GM21381 (cell line): ENCODE data around the gene PLEKHG2.

ENCODE experiments used
- ATAC-seq: cut with Tn5 transposase; IDR thresholded peaks from one replicate; pipeline ENCODE4 v1.9.1; 2021; ENCODE audit warnings: mild to moderate bottlenecking, moderate library complexity; ENCODE audit not compliant: unreplicated experiment

Gene PLEKHG2

DNA sequence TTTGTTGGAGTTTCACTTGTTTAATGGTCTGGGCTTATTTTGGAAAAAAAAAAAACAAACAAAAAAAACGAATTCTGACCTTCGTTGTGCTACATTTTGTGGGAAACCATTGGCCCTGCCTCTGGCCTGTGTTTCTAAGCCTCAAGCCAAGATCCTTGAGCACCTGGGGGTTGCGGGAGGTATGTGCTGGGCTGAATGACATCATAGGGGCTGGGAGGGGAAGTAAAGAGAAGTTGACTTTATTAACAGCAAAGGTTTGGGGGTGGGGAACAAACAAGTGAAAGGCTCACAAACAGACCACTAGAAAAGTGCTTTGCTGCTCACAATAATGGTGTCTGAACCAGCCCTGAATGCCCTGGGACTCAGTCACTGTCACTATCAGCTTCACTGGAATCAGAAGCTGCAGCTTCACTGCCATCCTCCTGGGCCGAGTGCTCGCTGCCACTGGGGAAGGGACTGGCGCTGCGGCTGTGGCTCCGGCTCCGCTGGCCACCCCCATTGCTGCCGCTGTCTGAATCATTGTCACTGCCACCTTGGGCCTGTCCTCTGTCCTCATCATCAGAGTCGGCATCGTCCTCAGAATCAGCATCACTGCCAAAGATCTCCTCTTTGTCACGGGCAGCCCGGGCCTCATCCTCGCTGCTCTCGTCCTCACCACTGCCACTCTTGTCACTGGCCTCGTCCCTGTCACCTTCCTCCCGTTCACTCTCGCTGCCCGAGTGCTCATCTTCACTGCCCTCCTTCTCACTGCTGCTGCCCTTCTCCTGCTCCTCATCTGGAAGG, 26.6 kb upstream of the PLEKHG2 start:
- ATAC-seq, result no peak

DNA sequence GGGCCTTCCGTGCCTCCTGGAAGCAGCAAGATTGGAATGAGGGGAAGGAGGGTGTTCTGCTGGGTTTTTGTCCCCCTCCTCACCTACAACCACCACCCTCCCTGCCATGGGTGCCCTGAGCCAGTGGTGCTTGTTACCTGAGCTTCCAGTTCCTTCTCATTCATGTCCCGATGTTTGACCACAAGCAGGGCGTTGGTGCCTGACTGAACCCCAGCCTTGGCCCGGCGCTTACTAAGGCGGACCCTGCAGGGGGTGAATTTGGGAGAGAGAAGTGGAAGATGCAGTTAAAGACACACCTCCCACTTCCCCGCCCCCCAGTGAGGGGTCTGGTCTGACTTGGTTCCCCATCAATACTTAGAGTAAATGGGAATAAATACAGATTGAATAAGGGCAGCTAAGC, 25.9 kb upstream of the PLEKHG2 start:
- ATAC-seq, result no peak

DNA sequence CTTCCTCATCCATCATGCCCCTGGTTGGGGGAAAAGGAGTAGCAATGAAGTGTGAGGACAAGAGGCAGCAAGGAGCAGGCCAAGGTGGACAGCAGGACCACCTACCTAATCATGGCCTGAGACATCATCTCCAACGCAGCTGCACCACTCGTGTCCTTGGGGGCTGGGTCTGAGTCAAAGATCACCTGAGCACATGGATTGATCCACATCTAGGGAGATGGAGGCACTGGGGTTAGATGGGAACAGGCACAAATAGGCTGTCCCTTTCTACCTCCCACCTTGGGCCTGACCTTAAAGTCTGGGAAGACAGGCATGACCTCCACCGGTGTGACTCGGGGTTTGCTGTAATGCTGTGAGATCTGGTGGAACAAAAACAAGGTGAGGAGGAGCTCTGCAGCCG, 23.8 kb upstream of the PLEKHG2 start:
- ATAC-seq, result no peak

DNA sequence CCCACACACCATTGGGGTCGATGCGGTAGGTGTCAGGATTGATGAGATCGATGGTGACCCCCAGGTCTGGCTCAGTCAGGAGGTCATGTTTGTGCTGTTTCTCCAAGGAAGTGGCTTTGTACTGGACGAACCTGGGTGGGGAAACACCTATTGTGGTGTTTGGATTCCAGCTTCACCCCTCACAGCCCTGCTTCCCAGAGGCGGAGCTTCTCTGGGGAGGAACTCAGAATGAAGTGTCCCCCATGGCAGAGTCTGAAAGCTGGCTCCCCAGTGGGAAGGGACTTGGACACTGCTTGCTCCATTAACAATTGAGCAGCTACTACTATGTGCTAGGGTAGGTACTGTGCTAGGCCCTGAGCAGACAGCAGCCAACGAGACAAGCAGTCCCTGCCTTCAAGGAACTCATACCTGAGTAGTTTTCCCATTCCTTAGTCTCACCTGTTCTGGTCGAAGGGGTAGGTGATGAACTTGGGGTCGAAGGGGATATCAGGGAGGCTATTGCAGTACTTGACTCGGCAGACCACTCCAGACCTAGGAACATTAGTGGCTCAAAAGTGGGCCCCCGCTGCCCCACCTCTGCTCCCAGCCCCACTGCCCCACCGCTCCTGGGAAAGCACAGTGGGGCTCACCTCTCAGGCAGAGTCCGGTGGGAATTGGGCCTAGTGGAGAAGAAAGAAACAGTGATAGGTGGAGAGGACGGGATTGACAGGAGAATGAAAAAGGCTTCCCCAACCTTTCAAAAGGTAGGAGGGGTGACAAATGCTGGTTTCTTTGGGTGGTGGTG, 22.6 kb upstream of the PLEKHG2 start:
- ATAC-seq, result no peak

DNA sequence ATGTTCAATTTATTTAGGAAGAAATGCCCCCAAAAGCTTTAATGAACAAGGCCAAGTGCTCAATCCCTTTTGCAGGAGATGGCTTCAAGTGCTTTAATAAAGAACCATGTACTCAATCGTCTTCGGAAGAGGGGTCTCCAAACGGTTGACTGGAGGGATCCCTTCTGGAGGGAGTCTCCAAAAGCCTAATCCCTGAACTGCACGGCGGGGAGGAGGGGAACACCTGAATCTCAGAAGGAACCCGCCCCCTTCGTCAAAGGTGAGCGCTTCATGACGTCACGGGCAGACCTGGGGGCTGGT, 22.1 kb upstream of the PLEKHG2 start:
- ATAC-seq, result no peak

DNA sequence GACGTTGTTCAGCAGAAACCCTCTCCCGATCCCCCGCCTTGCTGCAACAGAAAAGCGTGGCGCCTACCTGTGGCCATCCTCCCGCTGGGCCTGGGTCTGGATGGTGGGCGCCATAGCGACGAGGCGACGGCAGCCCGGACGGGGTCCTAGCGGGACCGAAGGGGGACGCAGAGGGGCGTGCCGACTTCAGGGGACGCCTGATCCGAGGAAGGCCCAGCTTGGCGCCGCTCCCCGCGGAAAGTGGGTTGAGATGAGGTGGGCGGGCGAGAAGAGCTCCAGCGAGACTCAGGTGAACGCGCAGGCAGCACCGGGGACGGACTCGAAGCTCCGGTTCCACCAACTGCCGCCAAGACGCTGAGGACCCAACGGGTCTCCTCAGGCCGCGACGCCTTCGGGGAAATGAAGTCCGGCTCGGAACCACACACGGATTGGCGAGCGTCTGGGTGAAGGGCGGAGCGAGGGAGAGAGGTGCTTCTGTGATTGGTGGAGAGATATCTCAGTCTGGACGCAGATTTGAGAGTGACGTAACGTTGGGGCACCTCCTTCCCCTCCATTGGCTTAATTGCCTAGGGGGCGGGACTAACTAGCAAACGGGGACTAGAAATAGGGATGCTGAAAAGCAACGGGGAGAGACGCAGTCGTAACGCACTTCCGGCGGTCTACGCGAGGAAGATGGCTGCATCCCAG, 21.6 kb upstream of the PLEKHG2 start, which contains the start of the genes MED29 and PAF1:
Gene MED29 (plus strand): TSS at position 628 of the 687 bp plus-strand sequence. CDS start 45 bp downstream, at position 673.
Gene PAF1 (minus strand): TSS at position 356 of the 687 bp plus-strand sequence. CDS start 242 bp downstream, at position 114.
- peak; percentile 90 for ATAC-seq

DNA sequence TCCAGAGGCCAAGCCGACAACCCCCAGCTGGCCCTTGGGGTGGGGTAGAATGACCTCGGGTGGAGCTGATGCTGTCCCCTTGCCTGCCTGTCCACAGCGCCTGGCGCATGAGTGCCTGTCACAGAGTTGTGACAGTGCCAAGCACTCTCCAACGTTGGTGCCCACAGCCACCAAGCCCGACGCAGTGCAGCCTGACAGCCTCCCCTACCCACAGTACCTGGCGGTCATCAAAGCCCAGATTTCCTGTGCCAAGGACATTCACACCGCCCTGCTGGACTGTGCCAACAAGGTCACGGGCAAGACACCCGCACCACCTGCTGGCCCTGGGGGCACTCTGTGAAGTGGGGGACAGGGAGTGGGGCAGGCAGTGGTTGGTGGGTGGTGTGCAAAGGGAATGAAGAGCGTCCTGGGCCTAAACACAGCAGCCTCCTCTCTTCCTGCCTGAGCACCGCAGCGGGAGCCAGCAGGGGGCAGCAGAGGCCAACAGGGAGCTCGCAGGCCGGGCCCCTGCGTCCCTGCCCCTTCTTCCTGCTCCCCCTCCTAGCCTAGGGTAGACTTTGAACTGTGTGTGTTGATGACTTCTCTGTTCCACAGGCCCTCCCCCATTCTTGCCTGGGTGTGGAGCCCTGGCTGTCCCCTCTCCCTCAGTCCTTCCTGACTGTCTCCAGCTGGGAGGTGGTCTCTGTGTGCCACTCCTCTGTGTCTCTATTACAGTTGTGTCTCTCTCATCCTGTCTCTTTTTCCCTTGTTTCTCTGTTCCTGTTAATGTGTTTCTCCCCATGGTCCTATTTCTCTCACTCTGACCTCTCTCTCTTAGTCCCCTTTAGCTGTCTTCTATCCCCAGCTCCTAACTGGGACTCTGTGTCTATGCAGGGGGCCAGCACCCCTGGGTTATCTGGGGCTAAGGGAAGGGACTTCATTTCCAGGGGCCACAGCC, 14.8 kb upstream of the PLEKHG2 start:
- ATAC-seq, result no peak

DNA sequence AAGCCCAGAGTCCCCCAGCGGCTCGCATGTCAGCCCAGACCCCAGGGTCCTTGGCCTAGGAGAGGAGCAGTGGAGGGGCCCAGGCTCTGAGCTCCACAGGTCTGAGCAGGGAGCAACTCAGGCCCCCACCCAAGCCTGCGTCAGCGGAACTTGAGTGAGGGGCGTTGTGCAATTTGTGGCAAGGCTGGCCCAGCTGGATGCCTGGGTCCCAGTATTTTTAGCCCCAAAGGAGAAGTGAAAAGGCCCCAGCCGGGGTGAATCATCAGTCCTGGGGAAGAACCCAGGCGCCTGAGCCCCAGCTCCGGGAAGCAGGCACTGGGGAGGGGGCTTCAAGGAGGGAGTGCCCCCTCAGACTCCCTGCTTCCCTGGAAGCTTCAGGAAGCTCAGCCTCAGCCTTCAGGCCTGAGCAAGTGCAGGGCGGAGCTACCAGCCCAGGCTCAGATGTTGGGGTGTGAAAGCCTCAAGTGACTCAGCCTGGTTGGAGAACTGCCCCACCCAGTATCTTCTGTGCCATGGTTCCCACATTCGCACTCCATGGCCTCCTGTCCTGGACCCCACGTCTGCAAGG, 14.1 kb upstream of the PLEKHG2 start:
- no peak for ATAC-seq

DNA sequence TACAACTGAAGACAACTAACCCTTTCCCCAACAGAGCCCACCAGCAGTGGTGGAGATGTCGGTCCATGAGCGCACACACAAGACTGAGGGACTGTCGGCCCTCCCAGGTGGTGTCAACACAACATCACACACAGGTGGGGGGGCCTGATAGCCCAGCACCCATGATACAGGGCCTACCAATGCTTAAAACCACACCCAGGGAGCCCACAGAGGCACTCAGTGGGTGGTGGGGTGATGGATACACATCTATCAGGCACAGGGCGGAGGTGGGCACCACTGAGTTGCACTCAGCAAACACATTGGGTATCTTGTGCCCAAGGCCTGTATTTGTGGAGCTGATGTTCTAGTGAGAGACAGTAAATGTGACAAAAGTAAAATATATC, 12.8 kb upstream of the PLEKHG2 start:
- ATAC-seq, result no peak

DNA sequence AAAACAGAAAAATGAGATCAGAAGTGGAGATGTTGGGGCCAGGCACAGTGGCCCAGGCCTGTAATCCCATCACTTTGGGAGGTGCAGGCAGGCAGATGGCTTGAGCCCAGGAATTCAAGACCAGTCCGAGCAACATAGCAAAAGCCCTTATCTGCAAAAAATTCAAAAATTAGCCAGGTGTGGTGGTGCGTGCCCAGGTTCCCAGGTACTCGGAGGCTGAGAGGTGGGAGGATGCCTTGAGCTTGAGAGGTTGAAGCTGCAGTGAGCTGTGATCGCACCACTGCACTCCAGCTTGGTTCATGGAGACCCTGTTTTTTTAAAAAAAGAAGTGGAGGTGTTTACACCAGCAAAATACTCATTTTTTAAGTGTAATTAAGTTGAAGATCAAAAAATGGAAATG, 12.4 kb upstream of the PLEKHG2 start:
- no peak for ATAC-seq

DNA sequence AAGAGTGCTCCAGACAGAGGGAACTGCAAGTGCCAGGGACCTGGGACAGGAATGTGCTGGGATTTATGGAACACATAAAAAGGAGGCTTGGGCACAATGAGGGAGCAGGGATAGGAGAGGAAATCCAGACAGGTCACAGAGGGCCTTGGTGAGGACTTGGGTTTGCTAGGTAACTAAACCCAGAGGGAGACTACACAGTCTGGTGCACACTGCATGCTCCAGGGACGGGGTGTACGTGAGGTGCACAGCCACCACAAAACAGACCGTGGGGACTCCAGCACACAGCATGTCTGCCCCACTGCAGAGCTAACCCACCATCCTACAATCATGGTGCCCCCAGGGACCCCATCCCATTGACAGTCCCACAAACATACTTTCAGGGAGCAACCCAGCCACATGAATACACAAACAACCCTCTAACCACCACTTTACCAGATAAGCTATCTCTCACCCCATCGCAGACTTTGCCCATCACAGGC, 11.4 kb upstream of the PLEKHG2 start:
- no peak for ATAC-seq

DNA sequence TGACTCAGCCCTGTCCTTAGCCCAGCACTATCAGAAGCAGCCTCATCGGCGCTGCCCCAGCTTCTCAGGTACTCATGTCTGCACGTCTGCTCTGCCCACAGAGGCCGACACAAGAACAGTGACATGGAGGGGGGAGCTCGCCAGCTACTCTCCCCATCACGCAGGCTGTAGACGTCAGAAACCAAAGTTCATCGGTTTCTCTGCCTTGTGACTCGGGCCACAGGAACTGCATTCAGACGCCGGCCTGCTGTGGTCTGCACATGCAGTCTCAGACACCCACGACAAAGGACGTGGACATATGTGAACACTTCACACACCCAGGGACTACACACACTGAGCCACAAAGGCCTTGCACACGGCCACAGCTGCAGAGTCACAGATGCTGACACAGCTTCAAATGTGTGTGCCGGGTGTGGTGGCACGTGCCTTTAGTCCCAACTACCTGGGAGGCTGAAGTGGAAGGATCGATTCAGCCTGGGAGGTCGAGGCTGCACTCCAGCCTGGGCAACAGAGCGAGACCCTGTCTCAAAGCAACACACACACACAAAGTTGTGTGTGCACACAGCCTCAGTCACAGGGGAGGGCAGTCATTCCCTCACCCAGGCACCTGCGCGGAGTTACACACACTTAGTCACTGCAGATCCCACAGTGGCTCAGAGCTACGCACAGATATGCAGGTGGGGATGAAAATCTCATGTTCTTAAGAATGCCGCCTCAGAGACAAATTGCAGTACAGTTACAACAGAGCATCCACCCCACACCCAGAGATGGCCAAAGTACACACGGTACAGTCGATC, 10.7 kb upstream of the PLEKHG2 start:
- no peak for ATAC-seq

DNA sequence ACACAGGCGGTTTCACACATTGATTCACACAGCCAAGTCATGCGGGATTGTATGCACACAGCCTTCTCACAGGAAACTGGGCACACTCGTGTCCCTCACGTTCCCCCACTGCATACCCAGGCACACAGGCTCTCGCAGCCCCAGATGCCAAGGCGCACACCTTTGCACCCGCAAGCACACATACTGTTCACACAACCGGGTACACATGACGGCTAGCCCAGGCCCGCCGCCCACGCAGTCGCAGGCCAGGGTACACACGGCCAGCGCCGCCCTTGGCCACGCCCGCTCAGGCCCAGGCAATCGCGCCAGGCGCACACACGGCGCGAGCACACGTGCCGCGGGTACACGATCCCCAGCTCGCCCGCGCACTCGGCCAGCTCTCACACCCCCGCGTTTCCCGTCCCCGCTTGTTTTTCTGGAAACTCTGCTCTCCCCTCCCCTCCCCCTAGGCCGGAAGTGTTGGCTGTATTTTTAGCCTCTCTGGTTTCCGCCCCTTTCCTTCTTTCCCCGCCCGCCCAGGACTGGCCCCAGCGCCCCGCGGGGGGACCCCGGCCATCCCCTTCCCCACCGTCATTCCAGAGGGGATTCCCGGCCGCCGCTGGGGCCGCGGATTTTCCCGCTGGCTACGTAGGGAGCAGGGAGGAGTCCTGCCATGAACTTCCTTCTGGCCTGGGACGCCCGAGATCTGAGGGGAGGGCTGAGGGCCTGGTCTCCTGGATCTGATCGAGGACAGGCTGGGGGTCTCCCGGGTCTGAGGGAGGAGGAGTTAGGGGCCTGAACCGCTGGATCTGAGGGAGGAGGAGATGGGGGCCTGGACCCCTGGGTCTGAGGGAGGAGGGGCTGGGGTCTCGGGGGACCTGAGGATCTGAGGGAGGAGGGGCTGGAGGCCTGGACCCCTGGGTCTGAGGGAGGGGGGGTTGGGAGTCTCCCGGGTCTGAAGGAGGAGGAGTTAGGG, 9.8 kb upstream of the PLEKHG2 start:
- ATAC-seq, result peak; percentile 29

DNA sequence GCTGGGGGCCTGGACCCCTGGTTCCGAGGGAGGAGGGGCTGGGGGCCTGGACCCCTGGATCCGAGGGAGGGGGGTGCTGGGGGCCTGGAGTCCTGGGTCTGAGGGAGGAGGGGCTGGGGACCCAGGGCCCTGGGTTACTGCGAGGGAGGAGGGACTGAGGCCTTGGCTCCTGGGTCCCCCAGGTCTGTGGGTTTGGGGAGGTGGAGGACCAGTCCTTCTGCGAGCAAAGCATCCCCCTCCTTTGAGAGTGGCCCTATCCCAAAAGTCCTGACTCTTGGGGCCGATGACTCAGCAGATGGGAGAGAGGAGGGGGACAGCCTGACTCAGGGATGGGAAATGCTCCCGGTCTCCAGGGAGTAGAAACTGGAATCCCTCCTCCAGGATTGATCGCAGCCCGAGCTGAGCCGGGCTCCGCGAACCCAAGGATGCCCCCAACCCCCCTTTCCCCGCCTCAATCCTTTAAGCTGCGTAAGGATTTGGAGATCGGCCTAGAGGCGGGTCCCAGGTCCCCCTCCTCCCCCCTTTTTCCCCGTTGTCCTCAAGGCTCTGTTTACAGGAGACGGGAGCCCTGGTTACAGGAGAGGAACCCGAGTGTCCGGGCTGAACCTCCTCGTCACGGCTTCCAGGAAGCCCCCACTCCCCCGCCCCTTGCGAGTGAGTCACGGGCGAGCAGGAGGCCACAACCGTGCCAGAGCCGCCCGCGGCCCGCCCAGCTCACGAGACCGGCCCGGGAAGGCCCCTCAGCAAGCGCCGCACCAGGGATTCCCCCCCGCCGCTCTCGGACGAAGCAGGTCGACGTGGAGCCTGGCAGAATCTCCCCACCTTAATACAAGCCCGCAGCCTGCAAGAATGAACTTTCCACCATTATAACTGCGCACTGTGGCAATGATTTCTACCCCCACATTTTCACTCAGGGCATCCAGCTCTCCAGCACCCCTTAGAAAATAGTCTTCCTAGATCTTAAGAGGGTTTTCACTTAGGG, 8.8 kb upstream of the PLEKHG2 start:
- no peak for ATAC-seq

DNA sequence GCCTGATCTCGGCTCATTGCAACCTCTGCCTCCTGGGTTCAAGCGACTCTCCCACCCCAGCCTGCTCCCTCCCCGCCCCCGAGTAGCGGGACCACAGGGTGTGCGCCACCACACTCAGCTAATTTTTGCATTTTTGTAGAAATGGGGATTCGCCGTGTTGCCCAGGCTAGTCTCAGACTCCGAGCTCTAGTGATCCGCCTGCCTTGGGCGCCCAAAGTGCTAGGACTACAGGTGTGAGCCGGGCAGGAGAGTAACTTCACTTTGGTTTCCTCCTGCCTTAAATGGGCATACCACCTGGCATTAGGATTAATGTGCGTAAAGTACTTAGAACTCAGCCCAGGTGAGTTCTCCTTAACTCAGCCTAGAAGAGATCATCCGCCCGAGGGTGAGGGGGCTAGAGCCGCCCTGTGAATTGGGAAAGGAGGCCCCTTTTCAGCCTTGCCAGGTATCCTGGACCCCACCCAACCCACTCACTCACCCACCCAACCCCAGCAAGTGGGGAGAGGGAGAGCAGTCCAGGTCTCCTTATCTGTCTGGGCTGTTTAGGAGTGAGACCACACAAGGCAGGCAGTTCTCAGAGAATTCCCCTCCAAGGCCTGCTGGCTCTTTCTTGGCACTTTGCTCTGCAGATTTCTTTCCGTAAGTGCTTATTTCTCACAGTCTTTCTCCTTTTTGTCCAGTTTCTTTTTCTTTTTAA, 7.1 kb upstream of the PLEKHG2 start:
- no peak for ATAC-seq

DNA sequence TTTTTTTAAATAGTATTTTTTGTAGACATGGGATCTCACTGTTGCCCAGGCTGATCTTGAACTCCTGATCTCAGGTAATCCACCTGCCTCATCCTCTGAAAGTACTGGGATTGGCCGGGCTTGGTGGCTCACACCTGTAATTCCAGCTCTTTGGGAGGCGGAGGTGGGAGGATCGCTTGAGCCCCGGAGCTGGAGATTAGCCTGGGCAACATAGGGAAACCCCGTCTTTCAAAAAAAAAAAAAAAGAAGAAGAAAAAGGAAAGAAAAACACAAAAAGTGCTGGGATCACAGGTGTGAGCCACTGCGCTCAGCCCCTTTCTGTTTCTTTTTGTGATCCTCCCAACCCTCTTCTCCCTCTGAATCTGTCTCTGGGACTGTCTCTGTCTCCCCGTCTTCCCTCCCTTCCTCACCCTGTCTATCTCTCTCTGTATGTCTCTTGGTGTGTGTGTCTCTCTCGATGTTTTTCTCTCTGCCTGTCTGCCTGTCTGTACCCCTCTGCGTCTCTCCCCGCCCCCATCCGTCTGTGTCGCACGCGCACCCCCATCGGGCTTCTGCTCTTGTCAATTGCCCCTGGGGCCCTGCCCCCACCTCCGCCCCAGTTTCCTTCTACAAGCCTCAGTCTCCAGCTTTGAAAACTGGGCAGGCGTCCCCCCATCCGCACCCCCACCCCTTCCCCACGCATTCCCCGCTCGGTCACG, 6.4 kb upstream of the PLEKHG2 start:
- ATAC-seq, result no peak
